Inflammatory macrophage treated with lipopolysaccharide for 1 hour (primary cell): ENCODE data around the gene CNN1.
"Not testable (repeated sequence)": the region's sequence is repeated elsewhere in the genome, so short reads cannot be mapped to it uniquely, and the experiment has no call there.

Experiments
- DNase-seq, 2 donors: peaks; one replicate each; pipeline ENCODE4 v3.0.0-alpha.2; 2020 to 2022

Gene CNN1

DNA sequence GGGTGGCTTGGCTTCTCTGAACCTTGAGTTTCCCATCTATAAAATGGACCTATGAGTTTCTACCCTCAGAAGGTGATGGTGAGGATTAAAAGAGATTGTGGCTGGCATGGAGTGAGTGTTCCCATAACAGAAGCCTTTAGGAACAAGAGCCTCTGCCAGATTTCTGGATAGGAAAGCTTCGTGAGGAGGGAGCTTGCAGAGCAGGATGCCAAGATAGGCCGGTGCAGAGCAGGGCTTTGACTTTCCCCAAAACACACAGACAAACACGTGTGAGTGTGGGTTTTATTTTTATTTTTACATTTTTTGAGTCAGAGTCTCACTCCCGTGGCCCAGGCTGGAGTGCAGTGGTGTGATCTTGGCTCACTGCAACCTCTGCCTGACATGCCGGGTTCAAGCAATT is 3.7 kb upstream of the CNN1 start:
- peak in 1 of 2 donors; percentile 1 for DNase-seq

DNA sequence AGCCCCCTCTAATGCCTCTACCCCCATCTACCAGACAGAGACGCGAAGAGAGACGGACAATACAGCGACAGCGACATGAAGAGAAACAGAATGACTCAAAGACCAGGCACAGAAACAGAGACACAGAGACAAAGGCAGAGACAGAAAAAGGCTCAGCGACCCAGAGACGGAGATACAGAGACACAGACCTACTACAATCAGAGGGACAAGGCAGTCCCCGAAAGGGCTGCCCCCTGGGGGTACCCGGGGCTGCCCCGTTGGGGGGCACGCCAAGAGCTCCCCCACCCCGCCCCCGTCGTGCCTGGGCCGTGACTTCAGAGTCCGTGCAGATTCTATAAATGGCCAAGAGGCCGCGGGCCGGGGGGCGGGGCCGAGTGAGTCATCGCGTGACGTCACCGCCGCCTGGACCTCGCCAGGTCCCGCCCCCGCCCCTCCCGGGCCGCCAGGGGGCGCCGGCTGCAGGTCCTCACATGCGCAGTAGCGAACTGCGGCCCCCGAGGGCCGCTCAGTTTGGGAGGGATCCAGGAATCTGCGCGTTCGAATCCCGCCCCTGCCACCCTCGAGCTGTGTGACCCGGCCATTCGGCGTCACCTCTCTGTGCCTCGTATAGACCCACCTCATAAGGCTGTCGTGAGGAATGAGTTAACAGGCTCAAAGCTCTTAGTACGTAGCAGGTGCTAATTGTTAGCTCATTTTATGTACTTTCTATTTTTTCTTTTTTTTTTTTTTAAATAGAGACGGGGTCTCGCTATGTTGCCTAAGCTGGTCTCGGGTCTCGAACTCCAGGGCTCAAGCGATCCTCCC is 2.7 kb upstream of the CNN1 start:
- DNase-seq = peak; percentile 81 to 98

DNA sequence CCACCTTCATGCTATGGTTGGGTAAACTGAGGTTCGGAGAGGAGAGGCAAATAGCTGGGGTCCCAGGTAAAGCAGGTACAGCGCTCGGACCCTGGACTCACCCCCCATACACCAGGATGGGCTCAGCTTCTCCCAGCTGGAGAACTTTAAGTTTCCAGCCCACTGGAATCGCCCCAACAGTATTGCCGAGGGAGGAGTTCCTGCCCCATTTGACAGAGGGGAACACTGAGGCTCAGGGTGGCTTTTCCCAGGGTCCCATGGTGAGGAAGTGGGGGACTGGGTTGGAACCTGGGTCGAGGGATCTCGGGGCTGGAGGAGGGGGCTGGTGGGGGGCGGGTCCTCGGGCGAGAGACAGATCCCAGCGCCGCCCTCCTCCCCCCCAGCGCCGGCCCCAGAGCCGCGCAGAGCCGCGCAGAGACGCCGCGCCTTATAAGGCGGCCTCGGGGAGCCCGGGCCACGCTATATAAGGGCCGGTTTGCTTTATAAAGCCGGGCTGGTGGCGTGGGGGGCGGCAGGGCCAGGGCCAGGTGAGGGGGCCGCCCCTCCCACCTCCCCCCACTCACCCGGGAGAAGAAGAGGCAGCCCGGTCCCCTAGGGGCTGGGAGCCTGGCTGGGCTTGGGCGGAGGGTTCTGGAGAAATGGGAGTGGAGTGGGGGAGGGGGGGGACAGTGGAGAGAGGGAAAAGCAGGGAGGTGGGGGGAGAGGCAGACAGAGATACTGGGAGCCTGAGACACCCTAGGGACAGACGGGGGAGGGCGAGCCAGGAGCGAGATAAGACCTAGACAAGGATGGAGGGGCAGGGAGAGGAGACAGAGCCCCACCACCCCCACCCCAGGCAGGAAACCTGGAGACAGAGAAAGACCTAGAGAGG is 1.1 kb downstream of the CNN1 start:
- DNase-seq = no peak

DNA sequence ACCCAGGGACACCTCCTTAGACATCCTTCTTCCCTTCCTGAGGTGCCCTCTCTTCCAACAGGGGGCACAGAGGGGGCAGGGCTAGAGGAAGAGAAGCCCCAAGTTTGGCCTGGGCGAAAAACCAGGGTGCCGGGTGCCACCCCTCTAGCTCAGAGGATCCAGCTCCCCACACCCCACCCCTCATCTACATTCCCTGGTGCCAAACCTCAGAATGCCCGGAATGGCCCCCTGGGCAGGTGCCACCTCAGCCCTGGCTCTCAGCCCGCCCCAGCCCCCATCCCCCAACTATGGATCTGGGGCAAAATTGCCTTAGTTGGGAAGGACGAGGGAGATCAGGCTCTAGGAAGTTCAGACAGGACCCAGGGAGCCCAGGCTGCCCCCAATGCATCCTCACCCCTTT is 2.0 kb downstream of the CNN1 start:
- no peak for DNase-seq

DNA sequence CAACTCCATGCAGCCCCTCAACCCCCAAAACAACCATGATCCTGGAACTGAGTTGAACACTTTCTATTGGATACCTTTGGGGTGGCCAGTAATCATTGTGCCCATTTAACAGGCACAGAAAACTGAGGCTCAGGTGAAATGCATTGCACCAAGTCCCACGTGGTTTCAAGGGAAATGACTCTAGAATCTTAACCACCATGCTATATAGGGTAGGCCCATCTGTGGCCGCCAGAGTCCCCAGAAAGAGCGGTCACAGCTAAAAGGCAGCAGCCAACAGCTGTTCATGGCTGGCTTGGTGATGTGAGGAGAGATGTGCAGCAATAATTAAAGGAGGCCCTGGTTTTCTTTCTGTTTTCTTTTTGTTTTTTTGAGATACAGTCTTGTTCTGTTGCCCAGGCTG is 2.6 kb downstream of the CNN1 start:
- DNase-seq = no peak

DNA sequence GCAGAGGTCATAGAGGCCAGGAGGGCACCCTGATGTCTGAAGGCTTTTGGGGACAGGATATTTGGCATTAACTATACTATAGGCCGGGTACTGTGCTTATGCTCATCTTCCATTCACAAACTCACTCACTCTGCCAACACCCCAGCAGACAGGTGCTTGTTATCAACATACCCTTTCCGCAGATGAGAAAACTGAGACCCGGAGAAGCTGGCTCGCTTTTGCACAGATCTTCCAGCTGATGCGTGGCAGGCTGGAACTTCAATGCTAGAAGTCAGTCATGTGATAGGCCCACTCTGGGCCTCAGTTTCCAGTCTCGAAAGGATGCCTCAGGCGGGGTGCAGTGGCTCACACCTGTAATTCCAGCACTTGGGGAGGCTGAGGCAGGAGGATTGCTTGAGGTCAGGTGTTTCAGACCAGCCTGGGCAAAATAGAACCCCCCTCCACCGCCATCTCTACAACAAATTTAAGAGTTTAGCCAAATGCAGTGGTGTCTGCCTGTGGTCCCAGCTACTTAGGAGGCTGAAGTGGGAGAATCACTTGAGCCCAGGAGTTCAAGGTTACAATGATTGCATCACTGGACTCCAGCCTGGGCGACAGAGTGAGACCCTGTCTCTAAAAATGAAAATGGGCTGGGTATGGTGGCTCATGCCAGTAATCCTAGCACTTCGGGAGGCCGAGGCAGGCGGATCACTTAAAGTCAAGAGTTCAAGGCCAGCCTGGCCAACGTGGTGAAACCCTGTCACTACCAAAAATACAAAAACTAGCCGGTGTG is 9.5 kb downstream of the CNN1 start:
- DNase-seq = no peak

DNA sequence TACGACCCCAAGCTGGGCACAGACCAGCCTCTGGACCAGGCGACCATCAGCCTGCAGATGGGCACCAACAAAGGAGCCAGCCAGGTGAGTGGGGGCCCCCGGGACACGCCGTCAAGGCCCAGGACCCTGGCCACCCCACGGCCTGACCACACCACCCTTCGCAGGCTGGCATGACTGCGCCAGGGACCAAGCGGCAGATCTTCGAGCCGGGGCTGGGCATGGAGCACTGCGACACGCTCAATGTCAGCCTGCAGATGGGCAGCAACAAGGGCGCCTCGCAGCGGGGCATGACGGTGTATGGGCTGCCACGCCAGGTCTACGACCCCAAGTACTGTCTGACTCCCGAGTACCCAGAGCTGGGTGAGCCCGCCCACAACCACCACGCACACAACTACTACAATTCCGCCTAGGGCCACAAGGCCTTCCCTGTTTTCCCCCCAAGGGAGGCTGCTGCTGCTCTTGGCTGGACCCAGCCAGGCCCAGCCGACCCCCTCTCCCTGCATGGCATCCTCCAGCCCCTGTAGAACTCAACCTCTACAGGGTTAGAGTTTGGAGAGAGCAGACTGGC is 10.8 kb downstream of the CNN1 start:
- DNase-seq = no peak

DNA sequence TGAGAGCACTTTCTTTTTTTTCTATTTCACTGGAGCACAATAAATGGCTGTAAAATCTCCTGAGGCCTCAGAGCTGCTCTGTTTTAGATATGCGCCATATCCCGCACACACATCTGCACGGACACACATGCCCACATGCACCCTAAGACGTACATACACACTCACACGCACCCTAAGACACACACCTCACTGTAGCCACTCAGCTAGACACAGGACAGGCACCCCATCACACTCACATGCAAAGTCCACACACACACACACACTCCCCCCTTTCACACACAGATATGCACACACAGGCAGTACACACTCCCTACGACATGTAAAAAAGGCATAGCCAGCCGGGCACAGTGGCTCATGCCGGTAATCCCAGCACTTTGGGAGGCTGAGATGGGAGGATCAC is 11.6 kb downstream of the CNN1 start:
- no peak for DNase-seq

DNA sequence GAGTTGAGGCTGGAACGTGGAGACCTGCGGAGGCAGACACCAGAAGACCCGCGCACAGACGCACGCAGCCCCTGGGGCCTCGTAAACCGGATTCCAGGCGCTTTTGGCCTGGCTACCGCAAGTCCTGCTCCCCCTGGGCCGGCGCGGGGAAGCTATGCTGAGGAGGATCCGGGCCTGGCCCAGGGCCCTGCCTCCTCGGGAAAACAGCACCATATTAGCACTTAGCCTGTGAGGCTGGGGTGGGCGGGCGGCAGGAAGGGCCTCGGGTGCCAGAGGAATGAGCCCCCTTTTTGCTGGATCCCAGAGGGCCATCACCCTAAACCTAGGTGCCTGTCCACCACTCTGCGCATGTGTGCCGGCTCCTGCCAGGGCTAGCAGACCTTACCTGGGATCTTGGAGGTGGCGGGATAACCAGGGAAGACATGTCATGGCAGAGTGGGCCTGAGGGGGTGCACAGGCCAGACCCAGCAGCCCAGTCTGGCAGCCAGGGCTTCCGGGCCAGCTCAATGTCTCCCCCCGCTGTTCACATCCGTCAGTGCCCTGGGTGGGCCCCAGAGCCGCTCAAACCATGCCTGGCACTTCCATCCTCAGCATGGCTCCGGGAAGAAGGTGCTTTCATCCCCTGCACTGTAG is 13.1 kb downstream of the CNN1 start:
- no peak for DNase-seq

DNA sequence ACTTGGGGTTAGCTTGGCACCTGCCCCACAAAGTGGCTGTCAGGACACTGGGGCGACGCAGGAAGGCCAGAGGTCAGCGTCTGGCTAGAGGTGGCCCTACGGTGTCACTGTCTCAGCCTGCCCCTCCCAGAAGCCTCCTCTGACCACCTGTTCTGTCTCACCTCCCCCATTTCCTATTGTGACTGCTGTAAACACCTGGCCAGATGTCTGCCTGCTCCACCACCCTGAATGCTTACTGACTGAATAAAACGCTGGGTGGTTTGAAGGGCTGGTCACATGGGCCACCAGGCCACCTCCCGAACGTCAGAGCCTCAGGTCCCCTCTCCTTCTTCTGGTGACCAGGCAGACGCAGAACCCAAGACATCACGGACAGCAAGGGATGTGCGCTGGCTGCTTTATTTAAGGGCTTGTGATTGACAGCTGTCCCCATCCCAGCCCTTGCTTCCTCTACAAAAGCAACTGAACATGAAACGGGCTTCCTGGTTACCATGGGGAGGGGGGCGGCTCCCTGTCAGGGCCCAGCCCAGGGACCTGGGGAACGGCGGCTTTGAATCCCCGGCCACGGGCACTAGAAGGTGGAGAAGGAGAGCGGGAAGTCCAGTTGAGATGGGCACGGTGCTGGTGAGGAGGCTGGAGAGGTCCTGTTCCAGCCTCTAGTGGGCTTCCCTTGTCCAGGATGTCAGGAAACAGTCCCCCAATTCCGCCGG is 14.2 kb downstream of the CNN1 start:
- DNase-seq = no peak

DNA sequence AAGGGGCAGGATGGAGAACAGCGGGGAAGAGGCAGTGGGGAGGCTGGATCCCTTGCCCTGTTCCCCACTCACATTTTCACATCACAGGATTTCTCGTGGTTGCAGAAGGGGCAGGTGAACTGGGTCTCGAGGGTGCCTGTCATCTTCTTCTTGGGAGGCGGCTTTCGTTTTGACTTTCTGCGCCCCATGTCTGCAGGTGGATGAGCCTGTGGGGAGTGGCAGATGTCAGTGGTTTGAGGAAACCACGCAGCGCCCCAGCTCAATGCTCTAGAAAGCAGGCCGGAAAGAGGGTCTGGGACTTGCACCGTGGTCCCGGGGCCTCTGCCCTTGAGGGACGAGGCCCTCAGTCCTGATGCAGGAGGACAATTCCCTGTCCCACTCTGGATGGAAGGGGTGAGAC is 15.5 kb downstream of the CNN1 start:
- DNase-seq = no peak

DNA sequence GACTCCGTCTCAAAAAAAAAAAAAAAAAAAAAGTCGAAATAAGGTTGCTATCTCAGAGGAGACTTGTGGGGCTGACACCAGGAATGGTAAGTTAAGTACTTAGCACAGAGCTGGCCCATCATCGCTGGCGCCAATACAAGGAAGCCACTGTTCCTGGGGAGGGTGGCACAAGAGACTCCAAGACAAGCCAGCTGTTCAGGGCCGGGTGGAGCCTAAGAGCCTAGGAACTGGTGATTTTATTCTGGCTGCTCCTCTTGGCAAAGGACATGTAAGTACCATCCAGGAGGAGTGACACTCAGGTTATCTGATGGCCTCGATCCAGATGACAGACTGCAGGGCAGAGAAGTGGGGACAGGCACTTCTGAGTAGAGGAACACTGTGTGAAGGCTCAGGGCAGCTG is 16.6 kb downstream of the CNN1 start:
- no peak for DNase-seq

DNA sequence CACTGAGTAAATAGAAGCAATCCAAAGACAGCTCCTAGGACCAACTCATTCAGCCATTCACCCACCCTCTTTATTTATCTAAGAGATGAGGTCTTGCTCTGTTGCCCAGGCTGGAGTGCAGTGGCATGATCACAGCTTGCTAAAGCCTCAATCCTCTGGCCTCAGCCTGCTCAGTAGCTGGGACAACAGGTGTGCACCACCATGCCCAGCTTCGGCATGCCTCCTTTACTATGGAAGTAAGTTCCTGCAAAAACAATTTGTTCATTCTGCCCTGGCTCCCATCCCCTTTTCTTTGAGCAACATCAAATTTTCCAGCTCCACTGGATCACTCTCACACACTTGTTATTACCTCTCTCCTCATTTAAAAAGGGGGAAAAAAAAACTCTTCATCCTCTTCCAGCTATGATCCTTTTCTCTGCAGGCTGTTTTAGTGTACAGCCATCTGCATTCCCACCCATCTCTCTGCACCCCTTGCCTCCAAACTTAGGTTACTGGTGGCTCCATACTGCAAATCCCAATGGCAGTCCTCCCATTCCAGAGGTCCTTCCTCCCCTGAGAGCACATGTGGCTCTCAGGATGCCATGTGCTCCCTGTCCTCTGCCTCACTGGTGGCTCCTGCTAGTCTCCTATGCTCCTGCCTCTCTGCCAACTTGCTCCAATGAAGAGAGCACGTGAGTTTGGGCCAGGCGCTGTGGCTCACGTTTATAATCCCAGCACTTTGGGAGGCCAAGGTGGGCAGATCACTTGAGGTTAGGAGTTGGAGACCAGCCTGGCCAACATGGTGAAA is 18.2 kb downstream of the CNN1 start:
- no peak for DNase-seq

DNA sequence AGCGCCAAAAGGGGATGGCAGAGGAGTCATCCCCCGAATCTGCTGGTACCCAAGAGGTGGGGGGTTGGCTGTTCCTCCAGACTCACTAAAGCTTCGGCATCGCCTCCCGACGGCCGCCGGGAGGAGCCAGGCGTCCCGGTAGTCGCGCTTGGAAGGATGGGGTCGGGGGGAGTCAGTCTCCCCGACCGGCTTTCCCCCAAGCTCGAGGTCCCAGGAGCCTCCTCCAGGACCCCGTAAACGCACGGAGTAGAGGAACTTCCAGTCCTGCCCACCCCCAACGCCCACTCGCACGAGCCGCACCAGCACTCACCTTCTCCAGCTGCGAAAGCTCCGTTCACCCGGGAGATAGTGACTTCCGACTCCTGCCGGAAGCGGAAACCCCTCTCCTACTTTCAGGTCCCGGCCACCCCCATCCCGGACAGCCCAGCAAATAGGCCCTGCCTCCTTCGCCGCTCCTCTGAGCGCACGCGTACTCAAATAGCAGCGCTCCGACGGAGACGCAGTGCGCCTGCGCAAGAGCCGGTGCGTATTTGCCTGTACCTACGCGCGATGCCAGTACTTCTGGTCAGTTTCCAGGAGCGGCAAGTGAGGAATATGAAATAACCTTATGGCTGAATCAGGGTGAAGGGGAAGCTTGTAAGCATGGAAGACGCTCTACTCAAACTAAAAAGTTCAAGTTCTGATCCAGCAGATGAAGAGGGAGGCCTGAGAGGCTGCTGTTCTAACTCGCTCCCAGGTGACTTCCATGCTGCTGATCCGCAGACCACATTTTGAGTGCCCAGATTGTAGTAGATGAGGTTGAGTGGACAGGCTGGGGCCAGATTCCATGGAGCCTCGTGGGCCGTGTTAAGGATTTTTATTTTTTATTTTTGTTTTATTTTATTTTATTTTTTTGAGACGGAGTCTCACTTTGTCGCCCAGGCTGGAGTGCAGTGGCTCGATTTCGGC is 20.5 kb downstream of the CNN1 start, which contains the start of gene ELOF1:
Gene ELOF1, minus strand, starts transcription at position 350 of the 948 bp plus-strand sequence. CDS start 4,883 bp downstream, outside the sequence.
- DNase-seq = peak; percentile 98

DNA sequence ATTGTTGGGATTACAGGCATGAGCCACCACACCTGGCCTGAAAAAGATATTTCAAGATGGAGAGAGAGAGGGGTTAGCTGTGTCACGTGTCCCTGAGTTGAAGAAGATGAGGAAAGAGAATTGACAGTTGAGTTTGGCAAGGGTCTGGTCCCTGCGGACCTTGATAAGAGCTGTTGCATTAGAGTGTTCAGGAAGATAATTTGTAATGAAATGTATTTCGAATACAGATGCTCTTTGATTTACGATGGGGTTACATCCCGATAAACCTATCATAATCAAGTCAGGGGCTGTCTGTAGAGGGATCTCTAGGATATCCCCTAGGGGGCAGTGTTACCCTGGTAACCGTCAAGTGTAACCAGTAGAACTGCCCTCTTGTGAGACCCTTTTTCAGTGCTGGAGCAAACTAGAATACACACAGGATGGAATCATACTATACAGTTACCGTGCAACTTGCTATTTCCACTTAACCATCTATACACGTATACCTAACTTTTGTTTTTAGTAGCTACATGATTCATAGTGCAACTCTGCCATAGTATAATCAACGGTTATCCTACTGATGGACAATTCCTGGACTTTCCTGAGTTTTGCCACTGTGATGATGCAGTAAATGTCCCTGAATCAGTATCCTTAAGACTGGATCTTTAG is 21.9 kb downstream of the CNN1 start:
- peak; percentile 78 to 88 for DNase-seq

DNA sequence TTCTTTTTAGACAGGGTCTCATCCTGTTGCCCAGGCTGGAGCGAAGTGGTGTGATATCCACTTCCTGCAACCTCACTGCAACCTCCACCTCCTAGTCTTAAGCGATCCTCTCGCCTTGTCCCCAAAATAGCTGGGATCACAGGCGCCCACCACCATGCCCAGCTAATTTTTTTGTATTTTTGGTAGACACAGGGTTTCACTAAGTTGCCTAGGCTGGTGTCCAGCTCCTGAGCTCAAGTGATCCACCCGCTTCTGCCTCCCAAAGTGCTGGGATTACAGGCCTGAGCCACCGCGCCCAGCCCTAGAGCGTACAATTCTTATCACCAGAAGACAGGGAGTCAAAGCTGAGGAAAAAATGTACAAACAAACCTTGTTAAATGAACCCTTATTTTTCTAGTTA is 24.9 kb downstream of the CNN1 start:
- no peak for DNase-seq

DNA sequence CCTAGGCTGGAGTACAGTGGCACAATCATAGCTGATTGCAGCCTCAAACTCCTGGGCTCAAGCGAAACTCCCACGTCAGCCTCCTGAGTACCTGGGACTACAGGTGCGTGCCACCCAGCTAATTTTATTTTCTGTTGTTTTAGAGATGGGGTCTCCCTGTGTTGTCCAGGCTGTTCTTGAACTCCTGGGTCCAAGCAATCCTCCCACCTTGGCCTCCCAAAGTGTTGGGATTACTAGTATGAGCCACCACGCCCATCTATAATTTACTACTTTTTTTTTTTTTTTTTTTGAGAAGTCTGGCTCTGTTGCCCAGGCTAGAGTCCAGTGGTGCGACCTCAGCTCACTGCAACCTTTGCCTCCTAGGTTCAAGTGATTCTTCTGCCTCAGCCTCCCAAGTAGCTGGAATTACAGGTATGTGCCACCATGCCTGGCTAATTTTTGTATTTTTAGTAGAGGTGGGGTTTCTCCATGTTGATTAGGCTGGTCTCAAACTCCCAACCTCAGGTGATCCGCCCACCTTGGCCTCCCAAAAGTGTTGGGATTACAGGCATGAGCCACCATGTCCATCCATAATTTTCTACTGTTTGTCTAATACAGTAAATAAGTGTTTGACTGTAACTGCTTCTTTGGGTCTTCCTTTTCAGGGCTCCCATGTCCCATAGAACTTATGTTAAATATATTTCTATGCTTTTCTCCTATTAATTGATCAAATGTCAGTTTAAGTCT is 25.6 kb downstream of the CNN1 start:
- DNase-seq = not testable (repeated sequence)

DNA sequence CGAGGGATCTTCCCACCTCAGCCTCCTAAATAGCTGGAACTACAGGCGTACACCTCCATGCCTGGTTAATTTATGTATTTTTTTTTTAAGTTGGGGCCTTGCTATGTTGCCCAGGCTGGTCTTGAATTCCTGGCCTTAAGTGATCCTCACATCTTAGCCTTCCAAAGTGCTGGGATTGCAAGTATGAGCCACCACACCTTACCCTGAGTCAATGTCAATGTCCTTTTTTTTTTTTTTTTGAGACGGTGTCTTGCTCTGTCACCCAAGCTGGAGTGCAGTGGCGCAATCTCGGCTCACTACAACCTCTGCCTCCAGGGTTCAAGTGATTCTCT is 27.0 kb downstream of the CNN1 start:
- not testable (repeated sequence) for DNase-seq

DNA sequence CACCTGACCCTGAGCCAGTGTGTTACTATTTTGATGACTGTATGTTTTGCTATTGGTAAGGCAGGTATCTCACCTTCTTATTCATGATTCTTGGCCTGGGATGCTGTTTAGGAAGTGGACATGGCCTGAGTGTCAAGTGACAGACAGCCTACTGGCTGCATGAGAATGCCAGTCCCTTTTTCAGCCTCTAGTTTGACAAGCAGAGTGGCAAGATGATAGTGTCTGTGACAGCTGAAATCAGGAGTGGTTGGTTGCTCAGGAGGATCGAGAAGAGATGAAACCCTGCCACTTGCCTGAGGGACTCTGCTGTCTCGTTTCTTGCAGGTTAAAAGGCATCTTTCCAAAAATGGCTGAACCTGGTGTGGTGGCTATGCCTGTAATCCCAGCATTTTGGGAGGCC is 27.5 kb downstream of the CNN1 start:
- DNase-seq = no peak
